CD4-positive, CD25-positive, alpha-beta regulatory T cell (primary cell): ENCODE results near the gene SMARCD2. TPM values are rescaled to one million over a fixed set of nuclear protein-coding genes. Genes with fewer than 3 reads are reported as not detected.
A peak's percentile ranks its signal among the peaks of the same experiment; 100 is the strongest.

Source experiments
- ATAC-seq, 2 donors: fragments of 150-1000 bp; cut with Tn5 transposase; one replicate each; pipeline ENCODE4 v1.10.0; 2021; ENCODE audit warnings: low read depth in 2 of 2, moderate number of reproducible peaks in 2 of 2, moderate library complexity in 1 of 2
- DNase-seq, 3 donors: peaks; one replicate each; pipeline versions ENCODE4 v3.0.0 to v3.0.0-alpha.2; 2012 to 2022; ENCODE audit warnings: mixed read lengths in 1 of 3
- H3K27ac ChIP-seq: one replicate; pipeline ENCODE4 v1.7.0; 2013; ENCODE audit warnings: mild to moderate bottlenecking, low read length; ENCODE audit not compliant: insufficient read depth, poor library complexity, severe bottlenecking
- H3K27me3 ChIP-seq: one replicate; pipeline ENCODE4 v1.7.0; 2013; ENCODE audit warnings: low read length; ENCODE audit not compliant: control insufficient read depth, insufficient read depth
- H3K36me3 ChIP-seq: one replicate; pipeline ENCODE4 v1.7.0; 2013; ENCODE audit warnings: mild to moderate bottlenecking, low read length, moderate library complexity; ENCODE audit not compliant: control insufficient read depth, insufficient read depth
- H3K4me1 ChIP-seq: 2 replicates; pipeline ENCODE4 v1.7.0; 2013; ENCODE audit warnings: mild to moderate bottlenecking, low read length; ENCODE audit not compliant: insufficient read depth, control insufficient read depth, poor library complexity, severe bottlenecking
- H3K4me3 ChIP-seq: one replicate; pipeline ENCODE4 v1.7.0; 2013; ENCODE audit warnings: low read depth, mild to moderate bottlenecking, low read length, moderate library complexity
- H3K9me3 ChIP-seq, 2 experiments: 1 replicate in 1 of 2; 2 replicates in 1 of 2; pipeline ENCODE4 v1.7.0; 2013; ENCODE audit warnings: low read length in 2 of 2, mild to moderate bottlenecking in 1 of 2, moderate library complexity in 1 of 2; ENCODE audit not compliant: control insufficient read depth in 2 of 2
- H3K27ac Mint-ChIP-seq, 3 donors: one replicate each; pipeline ENCODE4 v1.8.0; 2020 to 2022; ENCODE audit warnings: mild to moderate bottlenecking in 3 of 3, mixed read lengths in 3 of 3, moderate library complexity in 2 of 3
- H3K27me3 Mint-ChIP-seq: one replicate; pipeline ENCODE4 v1.8.0; 2022; ENCODE audit warnings: mild to moderate bottlenecking, mixed read lengths
- H3K36me3 Mint-ChIP-seq: one replicate; pipeline ENCODE4 v1.8.0; 2020; ENCODE audit warnings: mixed read lengths
- H3K4me1 Mint-ChIP-seq, 4 donors: one replicate each; pipeline ENCODE4 v1.8.0; 2020 to 2022; ENCODE audit warnings: mixed read lengths in 4 of 4, mild to moderate bottlenecking in 1 of 4
- H3K4me3 Mint-ChIP-seq, 4 donors: one replicate each; pipeline ENCODE4 v1.8.0; 2020 to 2022; ENCODE audit warnings: mild to moderate bottlenecking in 4 of 4, mixed read lengths in 4 of 4, moderate library complexity in 3 of 4
- H3K9me3 Mint-ChIP-seq, 7 donors: one replicate each; pipeline ENCODE4 v1.8.0; 2020 to 2022; ENCODE audit warnings: mixed read lengths in 7 of 7, mild to moderate bottlenecking in 3 of 7, moderate library complexity in 2 of 7
- polyA plus RNA-seq, 4 donors: library from polyadenylated mRNA; unstranded; fragments of 300-500 nt; fragmentation: Illumina TruSeq; gene quantifications; one replicate each; pipeline ENCODE4 v1.2.3, GENCODE V29; 2021
- total RNA-seq: library from RNA; stranded (reverse); gene quantifications from one replicate; pipeline ENCODE4 v1.2.3, GENCODE V29; 2022

SMARCD2 gene
- total and polyA plus RNA-seq, 5 donors from 2014 or later = 104 to 149 (median 113) TPM

- no peak overlapping the region for H3K27ac ChIP-seq
- DNase-seq (no peak), ATAC-seq (no peak)
- Mint-ChIP-seq H3K27me3 (no peaks in the 10 kb centered on the region), H3K4me1 (peaks cover 4 to 75% (median 38%) of the 10 kb centered on the region in 4 donors), H3K36me3 (peaks cover 42% of the 10 kb centered on the region), H3K27ac (peak overlapping the region in 1 of 3 donors; percentile 60), H3K4me3 (peak overlapping the region in 1 of 4 donors; percentile 32), H3K9me3 (peaks cover 0 to 3% (median 0%) of the 10 kb centered on the region in 7 donors)
- no peaks in the 10 kb centered on the region for H3K27me3 ChIP-seq
- H3K36me3 ChIP-seq = peaks cover 80% of the 10 kb centered on the region
- no peak overlapping the region for H3K4me3 ChIP-seq
- no peaks in the 10 kb centered on the region for H3K9me3 ChIP-seq
- peaks cover 60% of the 10 kb centered on the region for H3K4me1 ChIP-seq
These were observed 8.6 kb downstream of the SMARCD2 start for GRCh38 chr17:63833741-63834373.

GRCh38 chr17:63833026-63833740, 9.3 kb downstream of the SMARCD2 start:
- H3K27ac Mint-ChIP-seq = peak overlapping the region in 1 of 3 donors; percentile 63
- Histone ChIP-seq H3K9me3 (no peaks in the 10 kb centered on the region), H3K27ac (no peak overlapping the region), H3K4me1 (peaks cover 60% of the 10 kb centered on the region), H3K27me3 (no peaks in the 10 kb centered on the region), H3K36me3 (peaks cover 80% of the 10 kb centered on the region), H3K4me3 (no peak overlapping the region)
- H3K4me3 Mint-ChIP-seq = peak overlapping the region in 1 of 4 donors; percentile 32
- peaks cover 7 to 75% (median 40%) of the 10 kb centered on the region in 4 donors for H3K4me1 Mint-ChIP-seq
- no peaks in the 10 kb centered on the region for H3K27me3 Mint-ChIP-seq
- H3K9me3 Mint-ChIP-seq = peaks cover 0 to 3% (median 0%) of the 10 kb centered on the region in 7 donors
- DNase-seq (no peak), ATAC-seq (no peak)
- peaks cover 42% of the 10 kb centered on the region for H3K36me3 Mint-ChIP-seq

- peaks cover 45% of the 10 kb centered on the region for H3K36me3 Mint-ChIP-seq
- peak overlapping the region; percentile 20 to 80 (median 78) for H3K27ac Mint-ChIP-seq
- Histone ChIP-seq H3K27ac (no peak overlapping the region), H3K4me3 (no peak overlapping the region), H3K4me1 (peaks cover 59% of the 10 kb centered on the region), H3K36me3 (peaks cover 78% of the 10 kb centered on the region), H3K27me3 (no peaks in the 10 kb centered on the region), H3K9me3 (no peaks in the 10 kb centered on the region)
- peak overlapping the region in 3 of 4 donors; percentile 58 to 95 (median 78) for H3K4me3 Mint-ChIP-seq
- peaks cover 10 to 78% (median 43%) of the 10 kb centered on the region in 4 donors for H3K4me1 Mint-ChIP-seq
- no peak for ATAC-seq
- peaks cover 0 to 3% (median 0%) of the 10 kb centered on the region in 7 donors for H3K9me3 Mint-ChIP-seq
- DNase-seq = no peak
- no peaks in the 10 kb centered on the region for H3K27me3 Mint-ChIP-seq
These were observed 10.0 kb downstream of the SMARCD2 start for GRCh38 chr17:63832455-63832854.

GRCh38 chr17:63832014-63832413, 10.5 kb downstream of the SMARCD2 start:
- Histone ChIP-seq H3K36me3 (peaks cover 74% of the 10 kb centered on the region), H3K27ac (peak overlapping the region; percentile 16), H3K4me1 (peaks cover 59% of the 10 kb centered on the region), H3K27me3 (no peaks in the 10 kb centered on the region), H3K9me3 (no peaks in the 10 kb centered on the region), H3K4me3 (peak overlapping the region; percentile 44)
- ATAC-seq (no peak), DNase-seq (no peak)
- H3K4me1 Mint-ChIP-seq = peaks cover 10 to 80% (median 45%) of the 10 kb centered on the region in 4 donors
- peak overlapping the region; percentile 44 to 95 (median 68) for H3K4me3 Mint-ChIP-seq
- H3K36me3 Mint-ChIP-seq = peaks cover 47% of the 10 kb centered on the region
- H3K27me3 Mint-ChIP-seq = no peaks in the 10 kb centered on the region
- peaks cover 0 to 3% (median 0%) of the 10 kb centered on the region in 7 donors for H3K9me3 Mint-ChIP-seq
- peak overlapping the region; percentile 78 to 96 (median 80) for H3K27ac Mint-ChIP-seq

- peak overlapping the region; percentile 44 to 95 (median 68) for H3K4me3 Mint-ChIP-seq
These were observed 11.0 kb downstream of the SMARCD2 start for GRCh38 chr17:63831505-63831904.

GRCh38 chr17:63830904-63831491, 11.5 kb downstream of the SMARCD2 start:
- Mint-ChIP-seq H3K9me3 (peaks cover 0 to 3% (median 0%) of the 10 kb centered on the region in 7 donors), H3K27me3 (no peaks in the 10 kb centered on the region), H3K4me1 (peaks cover 10 to 86% (median 51%) of the 10 kb centered on the region in 4 donors), H3K4me3 (peak overlapping the region; percentile 29 to 95 (median 68)), H3K36me3 (peaks cover 48% of the 10 kb centered on the region), H3K27ac (peak overlapping the region; percentile 80 to 96 (median 84))
- ATAC-seq = no peak
- H3K27me3 ChIP-seq = no peaks in the 10 kb centered on the region
- DNase-seq = no peak
- peaks cover 66% of the 10 kb centered on the region for H3K4me1 ChIP-seq
- peaks cover 64% of the 10 kb centered on the region for H3K36me3 ChIP-seq
- no peak overlapping the region for H3K27ac ChIP-seq
- H3K9me3 ChIP-seq = no peaks in the 10 kb centered on the region
- H3K4me3 ChIP-seq = no peak overlapping the region

More at GRCh38 chr17:63831505-63831904, 11.0 kb downstream of the SMARCD2 start:
- peaks cover 0 to 3% (median 0%) of the 10 kb centered on the region in 7 donors for H3K9me3 Mint-ChIP-seq
- Histone ChIP-seq H3K4me3 (peak overlapping the region; percentile 44), H3K27ac (no peak overlapping the region), H3K36me3 (peaks cover 69% of the 10 kb centered on the region), H3K9me3 (no peaks in the 10 kb centered on the region), H3K27me3 (no peaks in the 10 kb centered on the region), H3K4me1 (peaks cover 61% of the 10 kb centered on the region)
- no peaks in the 10 kb centered on the region for H3K27me3 Mint-ChIP-seq
- peaks cover 10 to 82% (median 47%) of the 10 kb centered on the region in 4 donors for H3K4me1 Mint-ChIP-seq
- peaks cover 48% of the 10 kb centered on the region for H3K36me3 Mint-ChIP-seq
- ATAC-seq = no peak
- DNase-seq = peak in 1 of 3 donors; percentile 75
- peak overlapping the region; percentile 78 to 96 (median 80) for H3K27ac Mint-ChIP-seq

- no peak for DNase-seq
- ATAC-seq = no peak
- Mint-ChIP-seq H3K4me3 (peak overlapping the region; percentile 29 to 95 (median 70)), H3K27me3 (no peaks in the 10 kb centered on the region), H3K36me3 (peaks cover 52% of the 10 kb centered on the region), H3K9me3 (peaks cover 0 to 3% (median 0%) of the 10 kb centered on the region in 7 donors), H3K4me1 (peaks cover 10 to 87% (median 52%) of the 10 kb centered on the region in 4 donors), H3K27ac (peak overlapping the region; percentile 80 to 84 (median 80))
- H3K36me3 ChIP-seq = peaks cover 63% of the 10 kb centered on the region
- H3K4me1 ChIP-seq = peaks cover 71% of the 10 kb centered on the region
- H3K27ac ChIP-seq = no peak overlapping the region
- H3K27me3 ChIP-seq = no peaks in the 10 kb centered on the region
- H3K4me3 ChIP-seq = no peak overlapping the region
- no peaks in the 10 kb centered on the region for H3K9me3 ChIP-seq
These were observed 12.2 kb downstream of the SMARCD2 start for GRCh38 chr17:63830278-63830677.
